GM13977 (cell line): ENCODE measurements around the gene FRMD7.

Source experiments
- DNase-seq: peaks from one replicate; pipeline ENCODE4 v3.0.0; 2012; ENCODE audit warnings: low spot score
- CTCF ChIP-seq: IDR thresholded peaks from 2 replicates; pipeline ENCODE4 v1.5.1; 2012; ENCODE audit warnings: mild to moderate bottlenecking, control low read depth; ENCODE audit not compliant: insufficient read depth; ENCODE audit errors: extremely low read depth, missing control alignments
- in situ Hi-C: fragments of 300-500 bp; cut with MboI; formaldehyde crosslinking; loops from one replicate; pipeline ENCODE4 v1.12.0; 2022; ENCODE audit warnings: low sequenced_read_pairs, low pct_unique_long_range_greater_than_20kb, mixed read lengths, inconsistent platforms; ENCODE audit not compliant: unreplicated experiment

The FRMD7 gene

GRCh38 chrX:132153166-132153565 is 25.3 kb upstream of the FRMD7 start:
- no peak for TF ChIP-seq CTCF
- in situ Hi-C loops, result no loop called here

GRCh38 chrX:132146456-132146855 is 18.6 kb upstream of the FRMD7 start:
- no peak for DNase-seq
- in situ Hi-C loops, result no loop called here
- no peak for TF ChIP-seq CTCF

More at GRCh38 chrX:132153166-132153565, 25.3 kb upstream of the FRMD7 start:
- no peak for DNase-seq

- no peak for TF ChIP-seq CTCF
- no peak for DNase-seq
- in situ Hi-C loops, result no loop called here
These were observed 16.2 kb upstream of the FRMD7 start for GRCh38 chrX:132144061-132144460.

- TF ChIP-seq CTCF, result no peak
- no peak for DNase-seq
- in situ Hi-C loops, result no loop called here
These were observed 1.9 kb downstream of the FRMD7 start for GRCh38 chrX:132125906-132126305.

GRCh38 chrX:132120913-132121312 is 6.9 kb downstream of the FRMD7 start:
- DNase-seq, result no peak
- in situ Hi-C loops, result no loop called here
- TF ChIP-seq CTCF, result no peak

GRCh38 chrX:132119821-132120515 is 7.9 kb downstream of the FRMD7 start:
- no peak for TF ChIP-seq CTCF
- DNase-seq, result no peak
- in situ Hi-C loops, result no loop called here

GRCh38 chrX:132119283-132119682 is 8.5 kb downstream of the FRMD7 start:
- no peak for DNase-seq
- no peak for TF ChIP-seq CTCF
- in situ Hi-C loops, result no loop called here
